HG03521 (cell line): ENCODE measurements around the gene ZNF75A.
"Not testable (repeated sequence)": the region's sequence is repeated elsewhere in the genome, so short reads cannot be mapped to it uniquely, and the experiment has no call there.

Source experiments
- ATAC-seq: cut with Tn5 transposase; IDR thresholded peaks from one replicate; pipeline ENCODE4 v1.9.1; 2021; ENCODE audit warnings: mild to moderate bottlenecking, moderate library complexity; ENCODE audit not compliant: unreplicated experiment

The ZNF75A gene

GRCh38 chr16:3305109-3306068 lies at the start of gene ZNF75A, which contains the start of gene TIGD7:
ZNF75A (plus strand) TSS chr16:3305497; CDS start chr16:3308429, 2,932 bp downstream.
TIGD7 (minus strand) TSS chr16:3305430; CDS start chr16:3300614, 4,816 bp downstream.
- peak; percentile 91 for ATAC-seq

GRCh38 chr16:3256146-3256865 lies 49.0 kb upstream of the ZNF75A start, which contains the start of gene MEFV:
MEFV (minus strand) TSS chr16:3256633; CDS start chr16:3256587, 46 bp downstream.
- ATAC-seq, result no peak

DNA sequence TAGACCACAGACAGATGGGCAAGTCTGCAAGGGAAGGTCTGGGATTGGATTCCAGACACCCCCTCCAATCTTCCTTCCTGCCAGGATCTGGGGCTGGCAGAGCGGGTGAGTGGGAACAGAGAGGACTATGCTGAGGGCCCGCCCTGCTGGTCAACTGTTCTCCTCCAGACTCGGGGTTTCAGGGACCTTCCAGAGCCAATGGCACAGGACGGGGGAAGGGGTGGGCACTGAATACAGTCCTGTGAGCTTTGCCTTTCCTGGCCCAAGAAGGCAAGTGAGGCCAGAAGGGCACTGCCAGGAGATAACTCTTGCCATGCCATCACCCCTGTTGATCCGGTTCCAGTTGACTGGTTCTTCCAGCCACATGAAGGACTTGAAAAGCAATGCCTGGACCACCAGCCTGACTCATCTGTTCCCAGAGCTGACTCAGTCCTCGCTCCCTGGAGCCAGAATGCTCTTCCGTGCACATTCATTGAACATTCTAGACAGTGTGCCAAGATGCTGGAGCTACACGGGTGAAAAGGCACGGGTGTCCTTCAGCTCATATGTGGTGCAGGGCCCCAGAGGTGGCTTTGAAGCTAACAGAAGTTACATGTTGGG lies 48.3 kb upstream of the ZNF75A start:
- no peak for ATAC-seq

DNA sequence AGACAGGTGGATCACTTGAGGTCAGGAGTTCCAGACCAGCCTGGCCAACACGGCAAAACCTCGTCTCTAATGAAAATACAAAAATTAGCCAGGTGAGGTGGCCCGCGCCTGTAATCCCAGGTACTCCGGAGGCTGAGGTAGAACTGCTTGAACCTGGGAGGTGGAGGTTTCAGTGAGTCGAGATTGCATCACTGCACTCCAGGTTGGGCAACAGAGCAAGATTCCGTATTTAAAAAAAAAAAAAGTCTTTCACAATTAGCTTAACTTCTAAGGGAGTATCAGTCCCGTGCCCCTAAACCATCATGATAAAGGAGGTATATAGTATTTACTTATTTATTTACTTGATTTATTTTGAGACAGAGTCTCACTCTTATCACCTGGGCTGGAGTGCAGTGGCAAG lies 45.5 kb upstream of the ZNF75A start:
- no peak for ATAC-seq

DNA sequence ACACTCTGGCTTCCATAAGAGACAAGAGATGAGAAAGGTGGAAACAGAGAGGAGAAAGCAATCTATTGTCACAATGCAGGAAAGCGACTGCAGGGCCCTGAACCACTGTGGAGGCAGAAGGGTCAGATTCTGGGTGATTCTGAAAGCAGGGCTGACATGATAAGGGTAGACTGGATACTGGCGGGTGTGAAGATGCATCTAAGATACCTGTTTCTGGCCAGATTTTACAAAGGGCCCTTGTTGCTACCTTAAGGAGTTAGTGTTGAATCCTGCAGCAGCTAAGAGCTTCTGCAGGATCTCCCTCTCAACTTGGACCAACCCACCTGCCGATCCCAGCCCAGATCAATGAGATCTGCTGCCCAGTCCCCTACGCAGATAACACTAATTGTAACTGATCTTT lies 42.8 kb upstream of the ZNF75A start:
- no peak for ATAC-seq

GRCh38 chr16:3264137-3265036 lies 40.9 kb upstream of the ZNF75A start:
- peak; percentile 84 for ATAC-seq

GRCh38 chr16:3266873-3267537 lies 38.3 kb upstream of the ZNF75A start:
- no peak for ATAC-seq

GRCh38 chr16:3268294-3268693 lies 37.0 kb upstream of the ZNF75A start:
- no peak for ATAC-seq

DNA sequence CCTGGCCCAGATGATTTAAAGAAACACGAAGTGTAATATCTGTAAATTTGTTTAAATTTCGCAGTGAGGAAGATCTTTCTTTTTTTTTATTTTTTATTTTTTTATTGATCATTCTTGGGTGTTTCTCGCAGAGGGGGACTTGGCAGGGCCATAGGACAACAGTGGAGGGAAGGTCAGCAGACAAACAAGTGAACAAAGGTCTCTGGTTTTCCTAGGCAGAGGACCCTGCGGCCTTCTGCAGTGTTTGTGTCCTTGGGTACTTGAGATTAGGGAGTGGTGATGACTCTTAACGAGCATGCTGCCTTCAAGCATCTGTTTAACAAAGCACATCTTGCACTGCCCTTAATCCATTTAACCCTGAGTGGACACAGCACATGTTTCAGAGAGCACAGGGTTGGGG lies 34.6 kb upstream of the ZNF75A start:
- ATAC-seq, result not testable (repeated sequence)

- ATAC-seq, result not testable (repeated sequence)
These were observed 34.0 kb upstream of the ZNF75A start for GRCh38 chr16:3271281-3271680.

- no peak for ATAC-seq
These were observed 30.8 kb upstream of the ZNF75A start for GRCh38 chr16:3274490-3274889.

GRCh38 chr16:3274947-3275346 lies 30.4 kb upstream of the ZNF75A start:
- no peak for ATAC-seq

GRCh38 chr16:3276679-3277078 lies 28.6 kb upstream of the ZNF75A start:
- ATAC-seq, result no peak

- ATAC-seq, result no peak
These were observed 24.0 kb upstream of the ZNF75A start for GRCh38 chr16:3281222-3281820.

- ATAC-seq, result peak; percentile 12
These were observed 23.1 kb upstream of the ZNF75A start for GRCh38 chr16:3282103-3282729.

GRCh38 chr16:3282730-3283542 lies 22.4 kb upstream of the ZNF75A start, which contains the start of gene ZNF263:
ZNF263 (plus strand) TSS chr16:3283491; CDS start chr16:3283819, 328 bp downstream.
- peak; percentile 79 for ATAC-seq

GRCh38 chr16:3283543-3284447 lies 21.5 kb upstream of the ZNF75A start:
- no peak for ATAC-seq
